ENCODE results near the gene CHM.

DNA sequence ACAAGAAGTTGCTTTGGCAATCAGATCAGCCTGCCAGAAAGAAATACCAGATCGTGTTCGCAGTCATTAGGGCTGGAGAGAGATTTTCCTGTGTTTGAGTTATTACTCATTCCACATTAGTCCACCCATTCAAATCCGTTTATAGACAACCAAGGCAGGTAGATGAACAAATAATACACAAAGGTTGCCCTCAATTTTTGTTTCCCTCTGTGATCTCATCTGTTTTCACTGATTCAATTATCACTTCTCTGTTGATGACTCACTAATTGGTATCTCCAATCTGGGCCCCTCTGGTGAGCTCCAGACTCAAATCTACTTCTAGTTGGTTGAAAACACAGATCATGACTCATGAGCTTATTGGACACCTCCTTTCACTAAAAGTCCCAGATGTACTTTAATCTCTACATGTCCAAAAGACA, 54.5 kb downstream of the CHM start:
- TF ChIP-seq, protein P1, sequence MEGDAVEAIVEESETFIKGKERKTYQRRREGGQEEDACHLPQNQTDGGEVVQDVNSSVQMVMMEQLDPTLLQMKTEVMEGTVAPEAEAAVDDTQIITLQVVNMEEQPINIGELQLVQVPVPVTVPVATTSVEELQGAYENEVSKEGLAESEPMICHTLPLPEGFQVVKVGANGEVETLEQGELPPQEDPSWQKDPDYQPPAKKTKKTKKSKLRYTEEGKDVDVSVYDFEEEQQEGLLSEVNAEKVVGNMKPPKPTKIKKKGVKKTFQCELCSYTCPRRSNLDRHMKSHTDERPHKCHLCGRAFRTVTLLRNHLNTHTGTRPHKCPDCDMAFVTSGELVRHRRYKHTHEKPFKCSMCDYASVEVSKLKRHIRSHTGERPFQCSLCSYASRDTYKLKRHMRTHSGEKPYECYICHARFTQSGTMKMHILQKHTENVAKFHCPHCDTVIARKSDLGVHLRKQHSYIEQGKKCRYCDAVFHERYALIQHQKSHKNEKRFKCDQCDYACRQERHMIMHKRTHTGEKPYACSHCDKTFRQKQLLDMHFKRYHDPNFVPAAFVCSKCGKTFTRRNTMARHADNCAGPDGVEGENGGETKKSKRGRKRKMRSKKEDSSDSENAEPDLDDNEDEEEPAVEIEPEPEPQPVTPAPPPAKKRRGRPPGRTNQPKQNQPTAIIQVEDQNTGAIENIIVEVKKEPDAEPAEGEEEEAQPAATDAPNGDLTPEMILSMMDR (IDR thresholded peaks at IDR 0.05): no peak
- no peak for TF ChIP-seq JUN (CRISPR knock-in tag; IDR thresholded peaks at IDR 0.05)
- TF ChIP-seq FOXP1 (CRISPR knock-in tag; IDR thresholded peaks at IDR 0.05; ENCODE audit: borderline replicate concordance): no peak
- no peak for TF ChIP-seq SP1 (CRISPR knock-in tag; conservative IDR thresholded peaks at IDR 0.05)
- TF ChIP-seq RELA (CRISPR knock-in tag; IDR thresholded peaks at IDR 0.05; ENCODE audit: borderline replicate concordance): no peak
- no peak for TF ChIP-seq TEAD1 (CRISPR knock-in tag; IDR thresholded peaks at IDR 0.05)
- TF ChIP-seq ZNF232 (CRISPR knock-in tag; IDR thresholded peaks at IDR 0.05): no peak
- TF ChIP-seq ZNF219 (CRISPR knock-in tag; IDR thresholded peaks at IDR 0.05; ENCODE audit: borderline replicate concordance): no peak
- TF ChIP-seq TP53 (CRISPR knock-in tag; IDR thresholded peaks at IDR 0.05): no peak
- TF ChIP-seq, protein P2, sequence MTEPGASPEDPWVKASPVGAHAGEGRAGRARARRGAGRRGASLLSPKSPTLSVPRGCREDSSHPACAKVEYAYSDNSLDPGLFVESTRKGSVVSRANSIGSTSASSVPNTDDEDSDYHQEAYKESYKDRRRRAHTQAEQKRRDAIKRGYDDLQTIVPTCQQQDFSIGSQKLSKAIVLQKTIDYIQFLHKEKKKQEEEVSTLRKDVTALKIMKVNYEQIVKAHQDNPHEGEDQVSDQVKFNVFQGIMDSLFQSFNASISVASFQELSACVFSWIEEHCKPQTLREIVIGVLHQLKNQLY (CRISPR knock-in tag; IDR thresholded peaks at IDR 0.05): no peak

Measured in WTC11 (cell line).